Measurements from ENCODE around the gene CDK19.

DNA sequence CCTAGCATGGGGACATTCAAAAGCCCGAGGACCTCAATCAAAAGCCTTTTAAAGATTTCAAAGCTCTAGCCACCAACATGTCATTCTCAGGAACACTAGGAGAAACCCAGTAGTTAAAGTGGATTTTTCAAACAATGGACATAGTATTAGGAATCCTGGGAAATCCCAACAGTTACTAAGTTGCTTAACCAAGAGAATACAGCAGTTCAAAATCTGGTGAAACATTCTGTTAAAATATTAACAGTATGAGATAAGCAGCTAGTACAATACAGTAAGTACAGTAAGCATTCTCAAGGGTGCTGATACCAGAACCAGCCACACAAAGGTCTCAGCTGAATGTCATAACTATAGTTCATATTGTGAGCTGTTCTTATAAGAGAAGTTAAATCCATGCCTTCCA, 68.6 kb downstream of the CDK19 start:
- TF ChIP-seq BHLHE40 (IDR thresholded peaks at IDR 0.05; ENCODE audit: borderline replicate concordance) (no peak), SUZ12 (IDR thresholded peaks at IDR 0.05) (no peak), FOXM1 (IDR thresholded peaks at IDR 0.05; ENCODE audit: borderline replicate concordance) (no peak), SP1 (IDR thresholded peaks at IDR 0.05) (no peak), TARDBP (IDR thresholded peaks at IDR 0.05) (no peak), CTBP1 (IDR thresholded peaks at IDR 0.05; ENCODE audit: borderline replicate concordance) (no peak), ELF4 (IDR thresholded peaks at IDR 0.05) (no peak), ZNF384 (IDR thresholded peaks at IDR 0.05) (no peak), FOXK2 (IDR thresholded peaks at IDR 0.05) (no peak), ARNT (IDR thresholded peaks at IDR 0.05) (no peak), HDGF (IDR thresholded peaks at IDR 0.05; ENCODE audit: borderline replicate concordance) (no peak)

Data from HEK293T (cell line).